ENCODE measurements around the gene MTUS2. TPM values are rescaled to one million over a fixed set of nuclear protein-coding genes. Genes with fewer than 3 reads are reported as not detected.

The MTUS2 gene
- total RNA-seq, 4 donors from 2014 or later, result 0.16 to 0.75 (median 0.24) TPM

- TF ChIP-seq EP300 (IDR thresholded peaks at IDR 0.05; ENCODE audit: low read depth) (no peak), CTCF (IDR thresholded peaks at IDR 0.05) (no peak), POLR2A (IDR thresholded peaks at IDR 0.05) (no peak), POLR2AphosphoS5 (IDR thresholded peaks at IDR 0.05) (no peak)
- no peak for DNase-seq
- Histone ChIP-seq H3K27me3 (no peaks in the 10 kb centered on the region), H3K4me1 (peaks cover 0 to 9% (median 3%) of the 10 kb centered on the region in 4 donors), H3K4me3 (no peak overlapping the region), H3K36me3 (no peaks in the 10 kb centered on the region), H3K9me3 (no peaks in the 10 kb centered on the region), H3K27ac (no peak overlapping the region)
- intact Hi-C loops (cut with DNase I; ENCODE audit: low total_unique reads) (no loop called here), in situ Hi-C loops (cut with MboI; ENCODE audit: low pct_ligation_motif_present in 1 of 4, low pct_unique_long_range_greater_than_20kb in 1 of 4, low sequenced_read_pairs in 3 of 4) (no loop called here)
- 78% methylated on average over 13 of the region's 15 CpGs; no CpG with 5 or more reads in 1 of the 2 donors for WGBS, 2 donors (ENCODE audit: low coverage in 1 of 2)
Measured at GRCh38 chr13:29483211-29483610, 663.1 kb downstream of the MTUS2 start.

GRCh38 chr13:29483623-29484022, 663.5 kb downstream of the MTUS2 start:
- intact Hi-C loops (cut with DNase I; ENCODE audit: low total_unique reads), result no loop called here

GRCh38 chr13:29484236-29484635, 664.1 kb downstream of the MTUS2 start:
- no peaks in the 10 kb centered on the region for H3K9me3 ChIP-seq
- H3K4me3 ChIP-seq, result no peak overlapping the region
- H3K27me3 ChIP-seq, result no peaks in the 10 kb centered on the region
- H3K36me3 ChIP-seq, result no peaks in the 10 kb centered on the region
- in situ Hi-C loops (cut with MboI; ENCODE audit: low pct_ligation_motif_present in 1 of 4, low pct_unique_long_range_greater_than_20kb in 1 of 4, low sequenced_read_pairs in 3 of 4), result no loop called here
- TF ChIP-seq POLR2AphosphoS5 (IDR thresholded peaks at IDR 0.05) (no peak), POLR2A (IDR thresholded peaks at IDR 0.05) (no peak), EP300 (IDR thresholded peaks at IDR 0.05; ENCODE audit: low read depth) (no peak), CTCF (IDR thresholded peaks at IDR 0.05) (no peak)
- DNase-seq, result no peak
- WGBS, 2 donors (ENCODE audit: low coverage in 1 of 2), result 74 to 90% methylated on average over 4 to 7 of the region's 7 CpGs
- intact Hi-C loops (cut with DNase I; ENCODE audit: low total_unique reads), result no loop called here
- no peak overlapping the region for H3K27ac ChIP-seq
- peaks cover 0 to 9% (median 3%) of the 10 kb centered on the region in 4 donors for H3K4me1 ChIP-seq

More at GRCh38 chr13:29483623-29484022, 663.5 kb downstream of the MTUS2 start:
- Histone ChIP-seq H3K4me3 (no peak overlapping the region), H3K27me3 (no peaks in the 10 kb centered on the region), H3K27ac (no peak overlapping the region), H3K9me3 (no peaks in the 10 kb centered on the region), H3K4me1 (peaks cover 0 to 9% (median 3%) of the 10 kb centered on the region in 4 donors), H3K36me3 (no peaks in the 10 kb centered on the region)
- no peak for TF ChIP-seq EP300 (IDR thresholded peaks at IDR 0.05; ENCODE audit: low read depth)
- no peak for TF ChIP-seq CTCF (IDR thresholded peaks at IDR 0.05)
- TF ChIP-seq POLR2AphosphoS5 (IDR thresholded peaks at IDR 0.05), result no peak
- TF ChIP-seq POLR2A (IDR thresholded peaks at IDR 0.05), result no peak
- DNase-seq, result no peak
- in situ Hi-C loops (cut with MboI; ENCODE audit: low pct_ligation_motif_present in 1 of 4, low pct_unique_long_range_greater_than_20kb in 1 of 4, low sequenced_read_pairs in 3 of 4), result no loop called here
- 73 to 75% methylated on average over 4 of the region's 4 CpGs for WGBS, 2 donors (ENCODE audit: low coverage in 1 of 2)

GRCh38 chr13:29484796-29485195, 664.7 kb downstream of the MTUS2 start:
- WGBS, 2 donors (ENCODE audit: low coverage in 1 of 2), result 91% methylated on average over 7 of the region's 7 CpGs; no CpG with 5 or more reads in 1 of the 2 donors
- intact Hi-C loops (cut with DNase I; ENCODE audit: low total_unique reads), result no loop called here
- no peaks in the 10 kb centered on the region for H3K27me3 ChIP-seq

More at GRCh38 chr13:29484796-29485195, 664.7 kb downstream of the MTUS2 start:
- Histone ChIP-seq H3K4me3 (no peak overlapping the region), H3K4me1 (peaks cover 0 to 9% (median 3%) of the 10 kb centered on the region in 4 donors), H3K9me3 (no peaks in the 10 kb centered on the region), H3K36me3 (no peaks in the 10 kb centered on the region), H3K27ac (no peak overlapping the region)
- DNase-seq, result no peak
- in situ Hi-C loops (cut with MboI; ENCODE audit: low pct_ligation_motif_present in 1 of 4, low pct_unique_long_range_greater_than_20kb in 1 of 4, low sequenced_read_pairs in 3 of 4), result no loop called here
- TF ChIP-seq POLR2A (IDR thresholded peaks at IDR 0.05) (no peak), EP300 (IDR thresholded peaks at IDR 0.05; ENCODE audit: low read depth) (no peak), POLR2AphosphoS5 (IDR thresholded peaks at IDR 0.05) (no peak), CTCF (IDR thresholded peaks at IDR 0.05) (no peak)
